ENCODE measurements around the gene CHRNA1.

The CHRNA1 gene

GRCh38 chr2:174748948-174749347 lies 15.3 kb downstream of the CHRNA1 start:
- H3K27ac Mint-ChIP-seq (ENCODE audit: low read depth): peak overlapping the region; percentile 95
- no peaks in the 10 kb centered on the region for H3K27me3 Mint-ChIP-seq
- DNase-seq (ENCODE audit: low spot score in 2 of 2) (peak; percentile 63 to 66), ATAC-seq (replicated peaks; ENCODE audit: extremely low read depth, poor library complexity, severe bottlenecking) (no peak)
- H3K4me1 Mint-ChIP-seq: peaks cover 40% of the 10 kb centered on the region
- H3K9me3 Mint-ChIP-seq: no peaks in the 10 kb centered on the region
- peaks cover 8% of the 10 kb centered on the region for H3K36me3 Mint-ChIP-seq (ENCODE audit: insufficient read depth)
- no peak overlapping the region for H3K4me3 Mint-ChIP-seq

- Mint-ChIP-seq H3K36me3 (ENCODE audit: insufficient read depth) (peaks cover 2% of the 10 kb centered on the region), H3K9me3 (no peaks in the 10 kb centered on the region), H3K4me1 (peaks cover 13% of the 10 kb centered on the region), H3K4me3 (no peak overlapping the region), H3K27ac (ENCODE audit: low read depth) (no peak overlapping the region), H3K27me3 (no peaks in the 10 kb centered on the region)
- ATAC-seq (replicated peaks; ENCODE audit: extremely low read depth, poor library complexity, severe bottlenecking) (no peak), DNase-seq (ENCODE audit: low spot score in 2 of 2) (no peak)
Observed at GRCh38 chr2:174745142-174745541, 19.1 kb downstream of the CHRNA1 start.

- Mint-ChIP-seq H3K27ac (ENCODE audit: low read depth) (no peak overlapping the region), H3K4me3 (no peak overlapping the region), H3K27me3 (no peaks in the 10 kb centered on the region), H3K9me3 (no peaks in the 10 kb centered on the region), H3K36me3 (ENCODE audit: insufficient read depth) (peaks cover 2% of the 10 kb centered on the region), H3K4me1 (peaks cover 3% of the 10 kb centered on the region)
- DNase-seq (ENCODE audit: low spot score in 2 of 2) (no peak), ATAC-seq (replicated peaks; ENCODE audit: extremely low read depth, poor library complexity, severe bottlenecking) (no peak)
Observed at GRCh38 chr2:174744111-174744510, 20.2 kb downstream of the CHRNA1 start.

GRCh38 chr2:174740721-174741120 lies 23.6 kb downstream of the CHRNA1 start:
- DNase-seq (ENCODE audit: low spot score in 2 of 2) (no peak), ATAC-seq (replicated peaks; ENCODE audit: extremely low read depth, poor library complexity, severe bottlenecking) (no peak)
- Mint-ChIP-seq H3K27ac (ENCODE audit: low read depth) (no peak overlapping the region), H3K36me3 (ENCODE audit: insufficient read depth) (no peaks in the 10 kb centered on the region), H3K4me3 (no peak overlapping the region), H3K27me3 (no peaks in the 10 kb centered on the region), H3K4me1 (no peaks in the 10 kb centered on the region), H3K9me3 (no peaks in the 10 kb centered on the region)

- Mint-ChIP-seq H3K27ac (ENCODE audit: low read depth) (no peak overlapping the region), H3K36me3 (ENCODE audit: insufficient read depth) (no peaks in the 10 kb centered on the region), H3K27me3 (no peaks in the 10 kb centered on the region), H3K4me3 (no peak overlapping the region), H3K4me1 (no peaks in the 10 kb centered on the region), H3K9me3 (no peaks in the 10 kb centered on the region)
- no peak for DNase-seq (ENCODE audit: low spot score in 2 of 2)
- ATAC-seq (replicated peaks; ENCODE audit: extremely low read depth, poor library complexity, severe bottlenecking): no peak
Observed at GRCh38 chr2:174738841-174739240, 25.4 kb downstream of the CHRNA1 start.

GRCh38 chr2:174731546-174731945 lies 32.7 kb downstream of the CHRNA1 start:
- DNase-seq (ENCODE audit: low spot score in 2 of 2) (no peak), ATAC-seq (replicated peaks; ENCODE audit: extremely low read depth, poor library complexity, severe bottlenecking) (no peak)
- Mint-ChIP-seq H3K27ac (ENCODE audit: low read depth) (no peak overlapping the region), H3K36me3 (ENCODE audit: insufficient read depth) (peaks cover 2% of the 10 kb centered on the region), H3K4me1 (peaks cover 13% of the 10 kb centered on the region), H3K27me3 (peaks cover 40% of the 10 kb centered on the region), H3K4me3 (no peak overlapping the region), H3K9me3 (no peaks in the 10 kb centered on the region)

- peaks cover 40% of the 10 kb centered on the region for H3K27me3 Mint-ChIP-seq
- H3K9me3 Mint-ChIP-seq: no peaks in the 10 kb centered on the region
- ATAC-seq (replicated peaks; ENCODE audit: extremely low read depth, poor library complexity, severe bottlenecking) (no peak), DNase-seq (ENCODE audit: low spot score in 2 of 2) (no peak)
- H3K36me3 Mint-ChIP-seq (ENCODE audit: insufficient read depth): peaks cover 2% of the 10 kb centered on the region
- H3K4me3 Mint-ChIP-seq: peak overlapping the region; percentile 89
- H3K27ac Mint-ChIP-seq (ENCODE audit: low read depth): no peak overlapping the region
- peaks cover 13% of the 10 kb centered on the region for H3K4me1 Mint-ChIP-seq
Observed at GRCh38 chr2:174730698-174731018, 33.6 kb downstream of the CHRNA1 start.

GRCh38 chr2:174729797-174730697 lies 34.2 kb downstream of the CHRNA1 start:
- Mint-ChIP-seq H3K27me3 (peaks cover 40% of the 10 kb centered on the region), H3K9me3 (no peaks in the 10 kb centered on the region), H3K4me1 (peaks cover 13% of the 10 kb centered on the region), H3K4me3 (peak overlapping the region; percentile 89), H3K27ac (ENCODE audit: low read depth) (no peak overlapping the region), H3K36me3 (ENCODE audit: insufficient read depth) (peaks cover 2% of the 10 kb centered on the region)
- DNase-seq (ENCODE audit: low spot score in 2 of 2) (no peak), ATAC-seq (replicated peaks; ENCODE audit: extremely low read depth, poor library complexity, severe bottlenecking) (peak; percentile 72)

- peaks cover 2% of the 10 kb centered on the region for H3K36me3 Mint-ChIP-seq (ENCODE audit: insufficient read depth)
- DNase-seq (ENCODE audit: low spot score in 2 of 2) (no peak), ATAC-seq (replicated peaks; ENCODE audit: extremely low read depth, poor library complexity, severe bottlenecking) (no peak)
- H3K9me3 Mint-ChIP-seq: no peaks in the 10 kb centered on the region
- H3K27ac Mint-ChIP-seq (ENCODE audit: low read depth): no peak overlapping the region
- peaks cover 13% of the 10 kb centered on the region for H3K4me1 Mint-ChIP-seq
- H3K4me3 Mint-ChIP-seq: no peak overlapping the region
- H3K27me3 Mint-ChIP-seq: peaks cover 40% of the 10 kb centered on the region
Observed at GRCh38 chr2:174728096-174728495, 36.2 kb downstream of the CHRNA1 start.

GRCh38 chr2:174726212-174726611 lies 38.1 kb downstream of the CHRNA1 start:
- Mint-ChIP-seq H3K9me3 (no peaks in the 10 kb centered on the region), H3K36me3 (ENCODE audit: insufficient read depth) (no peaks in the 10 kb centered on the region), H3K27ac (ENCODE audit: low read depth) (no peak overlapping the region), H3K4me3 (no peak overlapping the region), H3K27me3 (peaks cover 30% of the 10 kb centered on the region), H3K4me1 (peaks cover 13% of the 10 kb centered on the region)
- ATAC-seq (replicated peaks; ENCODE audit: extremely low read depth, poor library complexity, severe bottlenecking) (no peak), DNase-seq (ENCODE audit: low spot score in 2 of 2) (no peak)

GRCh38 chr2:174722942-174723592 lies 41.2 kb downstream of the CHRNA1 start:
- Mint-ChIP-seq H3K4me3 (no peak overlapping the region), H3K4me1 (peaks cover 13% of the 10 kb centered on the region), H3K36me3 (ENCODE audit: insufficient read depth) (peaks cover 3% of the 10 kb centered on the region), H3K27me3 (peaks cover 6% of the 10 kb centered on the region), H3K9me3 (no peaks in the 10 kb centered on the region), H3K27ac (ENCODE audit: low read depth) (no peak overlapping the region)
- ATAC-seq (replicated peaks; ENCODE audit: extremely low read depth, poor library complexity, severe bottlenecking) (no peak), DNase-seq (ENCODE audit: low spot score in 2 of 2) (no peak)

- Mint-ChIP-seq H3K36me3 (ENCODE audit: insufficient read depth) (peaks cover 5% of the 10 kb centered on the region), H3K9me3 (no peaks in the 10 kb centered on the region), H3K27ac (ENCODE audit: low read depth) (no peak overlapping the region), H3K27me3 (no peaks in the 10 kb centered on the region), H3K4me1 (peaks cover 29% of the 10 kb centered on the region), H3K4me3 (no peak overlapping the region)
- no peak for ATAC-seq (replicated peaks; ENCODE audit: extremely low read depth, poor library complexity, severe bottlenecking)
- no peak for DNase-seq (ENCODE audit: low spot score in 2 of 2)
Observed at GRCh38 chr2:174719016-174719415, 45.3 kb downstream of the CHRNA1 start.

- no peak for ATAC-seq (replicated peaks; ENCODE audit: extremely low read depth, poor library complexity, severe bottlenecking)
- Mint-ChIP-seq H3K27me3 (no peaks in the 10 kb centered on the region), H3K4me3 (no peak overlapping the region), H3K4me1 (peaks cover 29% of the 10 kb centered on the region), H3K9me3 (no peaks in the 10 kb centered on the region), H3K36me3 (ENCODE audit: insufficient read depth) (peaks cover 5% of the 10 kb centered on the region), H3K27ac (ENCODE audit: low read depth) (no peak overlapping the region)
- no peak for DNase-seq (ENCODE audit: low spot score in 2 of 2)
Observed at GRCh38 chr2:174718591-174718990, 45.7 kb downstream of the CHRNA1 start.
